ENCODE measurements around the gene MYRF.

The MYRF gene

DNA sequence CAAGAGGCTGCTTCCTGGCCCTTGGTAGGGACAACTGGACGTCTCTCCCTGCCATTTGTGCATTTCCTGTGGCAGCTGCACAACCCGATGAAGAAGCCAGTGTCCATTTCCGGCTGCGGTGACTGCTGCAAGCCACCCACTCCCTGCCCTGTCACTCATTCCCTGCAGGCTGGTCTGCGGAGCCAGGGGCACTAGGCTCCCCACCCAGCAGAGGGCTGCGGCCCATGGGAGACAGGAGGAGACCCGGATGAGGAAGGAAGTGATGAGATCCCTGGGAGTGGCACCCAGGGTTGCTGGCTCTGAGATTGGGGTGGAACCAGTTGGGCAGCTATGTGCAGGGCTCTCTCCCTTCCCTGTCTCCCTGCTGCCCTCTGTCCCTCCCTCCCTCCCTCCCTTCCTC is 10.0 kb upstream of the MYRF start:
- no peak for FAIRE-seq

DNA sequence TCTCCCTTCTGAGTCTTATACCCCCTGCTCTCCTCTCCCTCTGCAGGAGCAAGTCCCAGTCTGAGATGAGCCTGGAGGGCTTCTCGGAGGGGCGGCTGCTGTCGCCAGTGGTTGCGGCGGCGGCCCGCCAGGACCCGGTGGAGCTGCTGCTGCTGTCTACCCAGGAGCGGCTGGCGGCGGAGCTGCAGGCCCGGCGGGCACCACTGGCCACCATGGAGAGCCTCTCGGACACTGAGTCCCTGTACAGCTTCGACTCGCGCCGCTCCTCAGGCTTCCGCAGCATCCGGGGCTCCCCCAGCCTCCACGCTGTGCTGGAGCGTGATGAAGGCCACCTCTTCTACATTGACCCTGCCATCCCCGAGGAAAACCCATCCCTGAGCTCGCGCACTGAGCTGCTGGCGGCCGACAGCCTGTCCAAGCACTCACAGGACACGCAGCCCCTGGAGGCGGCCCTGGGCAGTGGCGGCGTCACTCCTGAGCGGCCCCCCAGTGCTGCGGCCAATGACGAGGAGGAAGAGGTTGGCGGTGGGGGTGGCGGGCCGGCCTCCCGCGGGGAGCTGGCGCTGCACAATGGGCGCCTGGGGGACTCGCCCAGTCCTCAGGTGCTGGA is 8.8 kb upstream of the MYRF start:
- FAIRE-seq: no peak

DNA sequence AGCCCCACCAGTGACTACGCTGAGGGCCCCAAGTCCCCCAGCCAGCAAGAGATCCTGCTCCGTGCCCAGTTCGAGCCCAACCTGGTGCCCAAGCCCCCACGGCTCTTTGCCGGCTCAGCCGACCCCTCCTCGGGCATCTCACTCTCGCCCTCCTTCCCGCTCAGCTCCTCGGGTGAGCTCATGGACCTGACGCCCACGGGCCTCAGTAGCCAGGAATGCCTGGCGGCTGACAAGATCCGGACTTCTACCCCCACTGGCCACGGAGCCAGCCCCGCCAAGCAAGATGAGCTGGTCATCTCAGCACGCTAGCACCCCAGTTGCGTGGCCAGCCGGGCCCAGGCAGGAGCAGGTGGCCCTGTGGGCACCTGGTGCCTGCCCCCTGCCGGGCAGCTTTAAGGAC is 8.3 kb upstream of the MYRF start:
- FAIRE-seq: no peak

DNA sequence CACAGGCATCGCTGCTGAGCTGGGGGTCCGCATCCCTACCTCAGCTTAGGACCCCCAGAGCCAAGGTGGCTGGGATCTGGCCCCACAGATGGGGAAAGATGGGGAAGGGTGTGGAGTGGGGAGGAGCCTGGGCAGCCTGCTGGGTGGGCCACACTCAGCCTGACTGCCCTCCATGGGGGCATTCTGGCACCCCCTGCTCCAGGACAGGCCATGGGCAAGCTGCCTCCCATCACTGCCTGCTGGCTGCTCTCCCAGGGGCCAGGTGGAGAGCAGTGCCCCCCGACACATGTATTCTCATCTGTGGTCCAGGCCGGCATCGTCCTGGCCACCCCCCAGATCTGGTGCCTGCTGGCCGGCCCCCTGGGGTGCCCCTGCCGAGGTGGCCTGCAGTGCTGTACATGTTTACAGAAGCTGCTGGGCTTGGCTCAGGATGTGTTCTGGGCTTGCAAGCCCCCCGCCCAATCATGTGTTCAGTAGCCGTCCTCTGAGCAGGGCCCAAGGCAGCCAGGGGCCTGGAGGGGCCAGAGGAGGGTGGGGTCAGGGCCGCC is 7.8 kb upstream of the MYRF start:
- FAIRE-seq: no peak

DNA sequence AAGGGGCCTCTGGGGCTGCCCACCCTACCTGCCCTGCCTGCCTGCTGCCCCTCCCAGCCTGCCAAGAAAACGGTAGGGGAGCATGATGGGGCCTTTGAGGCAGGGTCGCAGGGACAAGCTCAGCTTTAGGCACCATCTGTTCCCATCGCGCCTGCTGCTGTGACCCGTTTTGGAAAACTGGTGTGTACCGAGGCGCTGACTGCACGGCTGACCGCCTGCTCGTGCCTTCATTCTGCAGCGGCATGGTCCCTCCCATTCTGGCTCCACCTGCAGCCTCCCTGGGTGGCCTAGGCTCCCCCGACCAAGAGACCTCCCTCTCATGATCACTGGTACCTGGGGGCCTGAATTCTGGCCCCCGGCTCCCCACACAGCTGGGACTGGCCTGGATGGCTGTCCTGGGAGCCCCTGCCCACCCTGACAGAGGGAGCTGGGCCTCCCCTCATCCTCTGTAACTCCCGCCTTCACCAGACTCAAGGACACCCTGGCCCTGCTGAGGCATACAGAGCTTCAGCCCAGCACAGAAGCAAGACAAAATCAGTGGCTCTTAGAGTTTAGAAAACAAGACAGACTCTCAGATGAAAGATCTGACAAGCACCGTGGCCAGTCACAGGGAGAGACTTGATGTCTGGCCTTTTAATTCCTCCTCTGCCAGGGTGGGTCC is 6.5 kb upstream of the MYRF start:
- no peak for FAIRE-seq

DNA sequence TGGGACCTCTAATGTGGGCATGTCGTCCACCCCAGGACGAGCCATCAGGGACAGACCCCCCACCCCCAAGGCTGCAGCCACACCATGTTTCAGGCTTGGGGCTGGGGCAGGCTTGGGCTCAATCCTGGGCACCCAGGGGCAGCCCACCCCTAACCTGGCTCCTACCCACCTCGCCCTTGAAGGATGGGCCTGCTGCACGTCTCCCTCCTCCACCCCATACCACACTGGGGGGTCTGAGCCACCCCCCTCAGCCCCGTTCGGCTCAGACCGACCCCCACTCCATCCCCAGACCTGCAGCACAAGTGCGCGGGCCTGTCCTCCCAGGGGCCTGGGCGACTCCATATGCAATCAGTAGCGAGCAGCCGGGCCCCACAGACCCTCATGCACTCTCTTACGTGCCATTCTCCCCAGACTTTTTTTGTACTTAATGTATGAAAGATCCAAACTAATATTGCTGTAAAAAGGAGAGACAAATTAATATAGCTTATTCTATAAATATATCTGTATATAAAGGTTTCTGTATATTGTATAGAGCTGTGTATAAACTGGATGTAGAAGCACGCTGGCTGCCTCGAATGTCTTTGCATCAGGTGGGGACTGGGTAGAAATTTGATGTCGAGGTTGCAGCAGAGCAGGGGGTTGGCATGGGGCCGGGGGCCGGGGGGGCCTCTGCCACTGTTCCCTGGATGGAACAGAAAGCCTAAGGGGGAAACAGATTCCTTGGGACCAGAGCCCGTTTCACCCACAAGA is 5.8 kb upstream of the MYRF start:
- FAIRE-seq: no peak

DNA sequence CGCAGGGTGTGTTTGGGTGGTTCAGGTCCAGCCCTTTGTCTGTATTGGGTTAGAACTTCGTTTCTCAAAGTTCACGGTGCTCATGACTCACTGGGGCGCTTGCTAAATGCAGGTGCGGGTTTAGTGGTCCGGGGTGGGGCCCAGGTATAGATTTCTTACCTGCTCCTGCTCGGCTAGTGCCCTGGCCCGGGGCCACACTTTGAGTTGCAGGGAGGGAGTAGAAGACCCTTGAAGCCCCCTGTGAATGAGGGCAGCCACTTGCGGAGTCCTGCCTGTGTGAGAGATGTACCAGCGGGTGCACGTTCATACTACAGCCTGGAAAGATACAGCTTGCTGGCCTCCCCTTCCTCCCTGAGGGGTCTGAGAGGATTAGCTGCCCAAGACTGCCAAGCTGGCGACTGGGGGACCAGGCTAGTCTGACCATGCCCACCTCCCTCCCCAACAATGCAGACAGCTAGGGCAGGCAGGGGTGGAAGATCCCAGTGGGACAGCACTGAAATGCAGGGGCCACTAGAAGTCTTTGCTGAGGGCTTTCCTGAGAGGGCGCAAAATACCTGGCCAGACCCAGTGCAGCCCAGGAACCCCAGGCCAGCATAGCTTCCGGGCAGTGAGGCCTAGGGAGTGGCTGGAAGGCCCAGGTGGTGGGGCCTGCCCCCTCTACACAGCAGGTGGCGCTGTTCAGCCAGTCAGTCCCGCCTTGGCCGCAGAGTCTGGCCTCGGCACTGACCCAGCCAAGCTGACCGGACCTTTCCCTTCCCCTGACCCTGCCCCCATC is 5.1 kb upstream of the MYRF start:
- FAIRE-seq: no peak

DNA sequence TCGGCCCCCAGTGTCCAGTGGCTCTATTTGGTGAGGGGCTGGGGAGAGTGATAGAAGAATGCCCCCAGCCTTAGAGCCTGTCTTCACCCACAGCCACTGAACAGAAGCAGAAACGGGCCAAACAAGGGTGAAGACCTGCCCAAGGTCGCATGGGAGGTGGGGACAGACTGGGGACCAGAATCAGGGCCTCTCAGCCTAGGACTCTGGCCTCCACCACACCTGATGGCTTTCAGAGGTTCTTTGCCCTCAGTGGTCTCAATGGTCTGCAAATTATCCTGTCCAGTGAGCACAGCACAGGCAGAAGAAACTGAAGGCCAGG is 4.5 kb upstream of the MYRF start:
- FAIRE-seq: no peak

DNA sequence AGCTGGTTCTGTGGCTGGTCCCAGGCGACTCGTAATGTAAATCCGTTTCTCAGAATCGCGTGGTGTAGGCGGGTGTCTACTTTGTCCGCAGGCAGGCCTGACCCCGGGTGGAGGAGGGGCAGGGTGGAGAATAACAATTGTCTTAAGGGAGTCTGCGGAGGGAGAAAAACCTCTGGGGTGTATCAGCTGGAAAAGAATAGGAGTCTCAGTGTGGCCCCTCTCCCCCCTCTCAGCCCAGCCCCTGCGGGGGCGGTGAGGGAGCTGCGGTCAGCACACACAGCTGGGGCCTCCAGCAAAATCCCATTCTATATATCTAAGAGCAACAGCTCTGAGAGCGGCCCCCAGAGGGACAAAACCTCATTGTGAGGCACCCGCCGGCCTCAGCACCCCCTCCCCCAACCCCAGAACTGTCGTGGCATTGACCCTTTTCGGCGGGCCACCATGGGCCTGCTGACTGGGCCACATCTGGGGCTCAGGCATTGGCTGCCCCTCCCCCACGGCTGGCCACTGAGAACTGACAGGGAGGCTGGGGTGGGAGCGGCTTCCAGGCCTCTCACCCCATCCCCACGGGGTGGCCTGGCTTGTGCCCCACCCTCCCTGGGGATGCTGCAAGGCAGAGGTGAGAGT is 2.7 kb upstream of the MYRF start:
- no peak for FAIRE-seq

DNA sequence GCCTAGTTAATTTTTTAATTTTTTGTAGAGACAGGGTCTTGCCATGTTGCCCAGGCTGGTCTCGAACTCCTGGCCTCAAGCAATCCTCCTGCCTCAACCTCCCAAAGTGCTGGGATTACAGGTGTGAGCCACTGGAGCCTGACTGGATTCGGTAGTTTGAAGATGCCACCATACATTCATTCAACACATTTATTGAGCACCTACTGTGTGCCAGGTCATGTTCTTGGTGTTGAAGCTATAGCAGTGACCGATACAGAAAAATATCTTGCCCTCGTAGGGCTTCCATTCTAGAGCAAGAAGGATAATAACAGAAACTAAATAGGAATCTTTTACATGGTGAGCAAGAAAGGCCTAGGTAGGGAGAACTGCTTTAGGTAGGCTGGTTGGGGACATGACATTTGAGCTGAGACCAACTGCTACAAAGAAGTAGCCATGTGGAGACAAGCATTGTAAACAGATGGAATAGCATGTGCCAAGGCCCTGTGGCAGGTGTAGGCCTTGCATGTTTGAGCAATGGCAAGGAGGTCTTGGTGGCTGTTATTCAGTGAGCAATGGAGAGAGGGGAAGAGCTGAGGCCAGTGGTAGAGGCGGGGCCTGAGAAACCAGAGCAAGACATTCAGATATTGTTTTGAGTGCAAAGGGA is 1.7 kb upstream of the MYRF start:
- no peak for FAIRE-seq

DNA sequence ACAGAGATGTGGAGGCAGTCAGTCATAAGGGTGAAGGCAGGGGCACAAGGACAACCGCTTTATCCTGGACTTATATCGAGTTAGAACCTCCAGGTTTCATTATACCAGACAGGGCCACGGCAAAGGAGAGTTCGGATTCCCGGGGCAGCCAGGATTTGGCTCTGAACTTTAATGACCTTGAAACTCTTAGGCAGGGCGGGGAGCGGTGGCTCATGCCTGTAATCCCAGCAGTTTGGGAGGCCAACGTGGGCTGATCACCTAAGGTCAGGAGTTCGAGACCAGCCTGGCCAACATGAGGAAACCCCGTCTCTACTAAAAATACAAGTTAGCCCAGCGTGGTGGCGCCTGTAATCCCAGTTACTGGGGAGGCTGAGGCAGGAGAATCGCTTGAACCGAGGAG is 1.1 kb upstream of the MYRF start:
- no peak for FAIRE-seq

DNA sequence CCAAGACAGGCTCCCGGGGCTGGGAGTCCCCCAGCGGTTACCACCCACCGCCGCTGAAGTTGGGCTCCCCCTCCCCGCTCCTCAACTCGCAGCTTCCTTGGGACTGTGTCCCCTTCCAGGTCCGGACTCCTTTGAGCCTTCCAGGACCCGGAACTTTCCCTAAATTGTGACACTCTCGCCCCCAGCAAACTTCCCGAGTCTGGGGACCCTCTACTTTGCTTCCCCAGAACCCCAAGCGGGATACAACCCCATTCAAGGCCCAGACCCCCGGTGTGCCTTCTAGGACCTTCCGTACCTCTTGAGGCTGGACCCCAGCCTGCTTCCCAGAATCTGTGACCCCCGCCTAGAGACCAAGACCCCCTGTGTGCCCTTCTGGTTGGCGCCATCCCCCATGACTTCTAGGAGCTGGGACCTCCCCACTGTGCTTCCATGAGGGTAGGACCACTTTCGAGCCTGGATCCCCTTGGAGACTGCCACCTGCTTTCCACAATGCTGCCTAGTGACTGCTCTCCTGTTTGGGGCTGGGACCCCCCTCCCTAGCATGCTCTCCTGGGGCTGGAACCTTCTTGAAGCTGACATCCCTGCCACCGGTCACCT is 587 bp downstream of the MYRF start:
- FAIRE-seq: no peak

DNA sequence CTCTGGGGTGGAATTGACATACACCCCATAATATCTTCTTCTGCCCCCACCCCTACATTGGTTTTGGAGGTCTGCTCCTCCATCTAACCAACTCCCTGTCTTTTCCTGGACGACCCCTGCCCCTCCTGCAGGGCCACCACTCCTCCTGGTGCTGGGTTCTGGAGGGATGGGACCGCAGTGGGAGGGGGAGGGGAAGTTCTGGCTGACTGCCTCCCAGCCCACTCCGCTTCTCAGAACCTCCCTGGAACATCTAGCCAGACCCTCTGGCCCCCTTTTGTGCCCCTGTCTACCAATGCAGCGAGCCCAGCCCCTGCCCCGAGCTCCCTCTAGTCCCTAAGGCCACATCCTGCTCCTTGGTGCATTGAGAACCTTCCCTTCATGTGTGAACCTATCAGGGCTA is 1.2 kb downstream of the MYRF start:
- no peak for FAIRE-seq

DNA sequence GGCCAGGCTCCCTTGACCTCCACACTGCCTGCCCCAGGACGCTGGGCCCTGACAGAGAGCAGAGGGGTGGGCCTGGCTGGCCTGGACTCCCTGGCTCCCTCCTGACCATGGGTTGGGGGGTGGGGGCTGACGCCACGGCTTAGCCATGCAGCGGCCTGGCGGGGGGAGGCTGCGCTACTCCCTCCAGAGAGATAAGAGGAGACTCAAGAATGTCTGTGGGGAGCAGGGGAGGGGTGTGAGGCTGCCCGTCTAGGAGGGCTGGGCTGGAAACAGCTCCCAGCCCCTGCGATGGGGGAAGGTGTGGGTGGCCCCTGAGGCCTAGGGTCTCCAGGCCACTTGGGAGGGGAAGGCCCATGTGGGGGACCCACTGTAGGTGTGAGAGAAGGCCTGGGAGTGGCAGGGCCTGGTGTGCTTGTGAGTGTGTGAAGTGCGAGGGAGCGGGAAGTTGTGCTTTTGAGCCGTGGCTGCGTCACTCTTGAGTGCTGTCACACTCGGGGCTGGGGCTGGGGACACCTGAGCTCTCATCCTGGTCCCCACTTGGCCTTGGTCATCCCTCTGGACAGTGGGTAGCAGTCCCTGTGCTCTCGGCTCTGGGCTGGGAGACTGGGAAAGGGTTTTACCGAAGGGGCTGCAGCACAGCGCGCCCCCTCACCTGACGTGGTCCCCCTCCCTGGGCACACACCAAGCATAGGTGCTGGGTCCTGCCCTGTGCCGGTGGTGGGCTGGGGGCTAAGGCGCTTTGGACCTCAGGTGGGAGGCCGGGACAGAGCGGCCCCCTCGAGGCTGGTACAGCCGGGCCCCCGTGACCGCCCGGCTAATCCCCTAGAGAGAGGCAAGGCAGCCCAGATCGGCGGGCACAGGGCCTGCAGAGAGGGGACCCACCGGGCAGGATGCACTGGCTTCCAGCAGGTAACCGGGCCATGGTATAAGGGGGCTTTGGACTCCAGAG is 2.4 kb downstream of the MYRF start:
- no peak for FAIRE-seq

DNA sequence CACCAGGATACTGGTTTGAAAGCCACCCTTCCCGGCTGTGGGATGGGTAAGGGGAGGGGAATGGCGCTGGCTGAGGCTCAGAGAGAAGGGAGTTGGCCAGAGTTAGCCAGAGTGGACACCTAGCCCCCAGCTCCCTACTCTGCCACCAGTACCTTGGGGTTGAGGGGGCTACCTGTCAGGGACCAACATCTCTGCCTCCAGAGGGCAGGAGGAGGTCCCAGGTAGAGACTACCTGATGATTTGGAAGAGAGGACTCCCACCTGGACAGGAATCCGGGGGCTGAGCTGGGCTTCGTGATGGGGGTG is 3.7 kb downstream of the MYRF start:
- FAIRE-seq: no peak

DNA sequence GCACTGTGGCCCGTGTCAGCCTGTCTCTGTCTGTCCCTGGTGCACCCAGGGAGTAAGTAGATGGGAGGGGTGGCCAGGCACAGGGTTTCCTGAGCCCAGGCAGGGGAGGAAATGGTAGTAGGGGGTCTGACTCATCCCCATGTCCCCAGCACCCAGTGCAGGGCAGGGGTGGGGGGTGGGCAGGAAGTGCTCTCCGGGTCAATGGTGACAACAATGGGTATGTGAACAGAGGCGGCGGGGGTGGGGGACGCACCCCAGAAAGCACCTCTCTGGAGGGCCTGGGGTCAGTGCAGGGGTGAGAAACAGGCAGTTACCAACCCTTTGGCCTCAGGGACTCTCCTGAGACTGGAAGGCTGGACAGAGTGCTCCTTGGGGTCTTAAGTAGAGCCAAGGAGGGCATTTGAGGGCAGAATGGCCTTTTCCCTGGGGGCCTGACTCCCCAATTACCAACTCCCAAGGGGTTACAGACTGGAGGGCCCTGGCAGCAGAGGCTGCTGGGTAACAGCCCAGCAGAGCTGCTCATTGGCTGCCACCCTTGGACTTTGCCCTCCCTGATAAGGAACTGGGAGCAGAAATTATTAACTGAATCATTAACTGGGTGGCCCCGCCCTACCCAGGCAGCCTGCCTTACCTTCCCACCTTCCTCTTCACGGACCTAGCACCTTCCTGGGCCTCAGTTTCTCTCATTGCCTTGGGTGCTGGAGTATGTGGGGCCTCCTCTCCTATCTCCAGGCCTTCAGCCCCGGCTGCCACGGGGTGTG is 4.2 kb downstream of the MYRF start:
- no peak for FAIRE-seq

DNA sequence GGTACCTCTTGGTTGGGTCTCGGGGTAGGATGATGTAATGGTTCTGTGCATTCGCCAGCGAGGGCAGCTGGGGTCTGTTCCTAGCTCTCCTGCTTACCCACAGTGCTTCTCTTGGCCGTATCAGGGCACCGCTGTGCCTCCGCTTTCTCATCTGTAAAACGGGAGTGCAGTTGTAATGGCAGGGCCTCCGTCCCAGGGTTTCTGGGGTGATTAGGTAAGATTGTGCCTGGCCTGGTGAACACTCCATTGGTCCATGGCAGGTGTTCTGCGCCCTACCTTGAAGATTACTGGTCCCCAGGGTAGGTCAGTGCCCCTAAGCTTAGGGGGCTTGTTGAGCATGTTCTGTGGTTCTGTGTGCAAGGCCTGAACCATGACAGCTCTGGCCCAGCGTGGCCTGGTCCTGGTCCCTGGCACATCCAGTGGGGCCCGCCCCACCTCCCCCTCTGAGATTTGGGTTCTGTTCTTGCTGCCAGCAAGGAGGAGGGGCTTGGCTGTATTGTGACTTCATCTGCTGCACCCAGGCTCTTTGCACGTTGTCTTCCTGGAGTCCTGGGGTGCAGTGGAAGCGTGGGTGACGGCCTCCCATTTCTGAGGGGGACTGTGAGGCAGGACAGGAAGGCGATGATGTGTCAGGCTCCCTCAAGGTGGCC is 4.9 kb downstream of the MYRF start:
- no peak for FAIRE-seq

DNA sequence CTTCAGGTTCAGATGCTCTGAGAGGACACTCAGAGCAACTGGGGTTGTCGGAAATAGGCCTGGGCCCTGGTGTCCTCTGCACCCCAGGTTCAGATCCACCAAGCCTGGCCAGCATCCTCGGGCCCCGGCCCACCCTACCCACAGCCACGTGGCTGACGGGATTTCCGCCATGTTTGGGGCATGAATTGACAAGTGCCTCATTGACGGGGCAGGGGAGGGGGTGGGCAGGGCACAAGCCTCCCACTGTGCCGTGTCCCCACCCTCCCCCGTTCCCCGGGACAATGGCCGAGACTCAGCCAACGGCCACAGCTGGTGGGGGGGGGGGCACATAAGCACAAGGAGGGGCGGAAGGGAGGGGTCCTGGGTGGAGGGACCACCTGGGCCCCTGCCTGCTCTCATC is 8.5 kb downstream of the MYRF start:
- no peak for FAIRE-seq

DNA sequence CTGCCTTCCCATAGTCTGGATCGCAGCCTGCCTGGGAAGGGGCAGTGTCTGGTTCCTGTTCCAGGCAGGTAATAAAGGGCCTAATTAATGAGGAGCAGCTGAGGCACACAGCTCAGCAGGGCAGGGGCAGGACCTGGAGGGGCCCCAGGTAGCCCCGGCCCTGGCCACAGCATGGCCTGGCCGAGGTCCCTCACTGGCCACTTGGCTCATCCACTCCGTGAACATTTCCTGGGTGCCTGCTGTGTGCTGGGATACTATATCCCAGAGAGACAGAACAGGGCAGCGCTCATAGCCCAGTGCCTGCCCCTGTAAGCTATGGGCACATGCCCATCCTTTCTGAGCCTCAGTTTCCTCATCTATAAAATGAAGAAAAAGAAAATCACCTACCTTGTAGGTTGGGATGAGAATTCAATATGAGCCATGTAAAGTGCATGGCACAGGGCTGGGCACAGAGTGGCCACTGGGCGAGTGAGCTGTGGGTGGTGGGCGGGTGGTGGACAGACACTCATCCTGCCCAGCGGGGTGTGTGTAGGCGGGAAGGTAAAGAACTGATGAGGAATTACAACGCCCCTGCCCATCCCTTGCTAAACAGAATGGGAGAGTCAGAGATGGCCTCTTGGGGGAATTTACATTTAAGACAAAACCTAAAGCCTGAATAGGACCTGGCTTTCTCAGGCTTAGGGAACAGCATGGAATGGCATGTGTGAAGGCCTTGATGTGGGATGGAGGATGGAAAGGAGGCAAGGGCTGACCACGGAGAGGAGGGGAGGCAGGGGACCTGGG is 9.2 kb downstream of the MYRF start:
- FAIRE-seq: no peak

Data from endometrium (tissue), 2 donors.